HL-60 (cell line): Measurements from ENCODE around the gene ZBP1.

ENCODE experiments used
- DNase-seq, 2 experiments: peaks; one replicate each; pipeline ENCODE4 v3.0.0-alpha.2; 2010 to 2020; ENCODE audit warnings: low read depth in 1 of 2, low spot score in 1 of 2
- H3K27ac ChIP-seq: fragments of 250-450 bp; sonication (Bioruptor Pico); replicated peaks from 2 replicates; pipeline ENCODE4 v1.5.1; 2020; ENCODE audit warnings: mild to moderate bottlenecking, moderate library complexity
- H3K27me3 ChIP-seq: fragments of 250-450 bp; sonication (Bioruptor Pico); 2 replicates; pipeline ENCODE4 v1.5.1; 2021; ENCODE audit warnings: mild to moderate bottlenecking, moderate library complexity; ENCODE audit not compliant: insufficient read depth, poor library complexity, severe bottlenecking
- H3K4me3 ChIP-seq: replicated peaks from 2 replicates; pipeline ENCODE4 v1.5.1; 2011; ENCODE audit warnings: mild to moderate bottlenecking, control low read depth, low read length; ENCODE audit not compliant: insufficient read depth
- CTCF ChIP-seq: IDR thresholded peaks from one replicate; pipeline ENCODE4 v1.5.1; 2011; ENCODE audit warnings: low read length, control low read depth, inconsistent platforms; ENCODE audit not compliant: insufficient read depth
- GABPA ChIP-seq: IDR thresholded peaks from 2 replicates; pipeline ENCODE4 v1.6.1; 2012; ENCODE audit warnings: low read depth
- POLR2AphosphoS5 ChIP-seq: IDR thresholded peaks from 2 replicates; pipeline ENCODE4 v1.6.1; 2012; ENCODE audit warnings: low read depth
- REST ChIP-seq: IDR thresholded peaks from 2 replicates; pipeline ENCODE4 v1.6.1; 2012; ENCODE audit warnings: low read depth; ENCODE audit not compliant: insufficient replicate concordance
- SPI1 ChIP-seq: IDR thresholded peaks from 2 replicates; pipeline ENCODE4 v1.6.1; 2012; ENCODE audit warnings: low read depth, mild to moderate bottlenecking, borderline replicate concordance

Gene ZBP1

GRCh38 chr20:57564180-57564802, 55.9 kb downstream of the ZBP1 start:
- H3K4me3 ChIP-seq: no peak overlapping the region
- H3K27me3 ChIP-seq: no peaks in the 10 kb centered on the region
- no peak for DNase-seq

GRCh38 chr20:57563522-57563921, 56.7 kb downstream of the ZBP1 start:
- Histone ChIP-seq H3K27me3 (no peaks in the 10 kb centered on the region), H3K4me3 (no peak overlapping the region), H3K27ac (no peak overlapping the region)
- TF ChIP-seq POLR2AphosphoS5 (no peak), CTCF (no peak), SPI1 (no peak), REST (no peak), GABPA (no peak)
- DNase-seq: no peak

More at GRCh38 chr20:57564180-57564802, 55.9 kb downstream of the ZBP1 start:
- TF ChIP-seq REST (no peak), GABPA (no peak), CTCF (no peak), SPI1 (no peak), POLR2AphosphoS5 (no peak)
- no peak overlapping the region for H3K27ac ChIP-seq

GRCh38 chr20:57562541-57563465, 57.4 kb downstream of the ZBP1 start:
- TF ChIP-seq REST (no peak), SPI1 (no peak), GABPA (no peak), POLR2AphosphoS5 (no peak), CTCF (no peak)
- no peak overlapping the region for H3K27ac ChIP-seq
- no peaks in the 10 kb centered on the region for H3K27me3 ChIP-seq
- no peak for DNase-seq
- H3K4me3 ChIP-seq: no peak overlapping the region
